GM08714 (cell line): Measurements from ENCODE around the gene ACADM.
"Not testable (repeated sequence)": the region's sequence is repeated elsewhere in the genome, so short reads cannot be mapped to it uniquely, and the experiment has no call there.

Experiments used
- H3K4me3 ChIP-seq: fragments of 200-500 bp; sonication (Bioruptor generic); 2 replicates; pipeline ENCODE4 v1.5.1; 2014; ENCODE audit warnings: mild to moderate bottlenecking, low read length, inconsistent platforms
- ZNF274 ChIP-seq: IDR thresholded peaks from 2 replicates; pipeline ENCODE4 v1.6.1; 2012; ENCODE audit warnings: mild to moderate bottlenecking, low read depth, low read length

The ACADM gene

DNA sequence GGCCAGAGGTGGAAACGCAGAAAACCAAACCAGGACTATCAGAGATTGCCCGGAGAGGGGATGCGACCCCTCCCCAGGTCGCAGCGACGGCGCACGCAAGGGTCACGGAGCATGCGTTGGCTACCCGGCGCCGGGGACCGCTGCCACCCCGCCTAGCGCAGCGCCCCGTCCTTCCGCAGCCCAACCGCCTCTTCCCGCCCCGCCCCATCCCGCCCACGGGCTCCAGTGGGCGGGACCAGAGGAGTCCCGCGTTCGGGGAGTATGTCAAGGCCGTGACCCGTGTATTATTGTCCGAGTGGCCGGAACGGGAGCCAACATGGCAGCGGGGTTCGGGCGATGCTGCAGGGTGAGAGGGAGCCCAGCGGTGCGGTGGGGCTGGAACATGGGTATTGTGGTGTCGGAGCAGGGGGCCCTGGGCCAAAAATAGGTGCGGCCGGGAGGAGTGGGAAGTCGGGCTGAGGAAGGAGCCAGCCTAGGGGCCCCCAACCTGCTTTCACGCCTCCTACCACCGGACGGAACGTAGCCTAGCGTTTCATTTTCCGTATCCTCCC is at the start of gene ACADM:
ACADM (plus strand) TSS at position 238 of the 551 bp plus-strand sequence; CDS start at position 317, 79 bp downstream.
- no peak for TF ChIP-seq ZNF274
- H3K4me3 ChIP-seq: peak within 1 kb of the TSS; percentile 92

GRCh38 chr1:75677443-75677842 is 47.1 kb upstream of the ACADM start:
- no peak for TF ChIP-seq ZNF274
- H3K4me3 ChIP-seq: no peak overlapping the region

DNA sequence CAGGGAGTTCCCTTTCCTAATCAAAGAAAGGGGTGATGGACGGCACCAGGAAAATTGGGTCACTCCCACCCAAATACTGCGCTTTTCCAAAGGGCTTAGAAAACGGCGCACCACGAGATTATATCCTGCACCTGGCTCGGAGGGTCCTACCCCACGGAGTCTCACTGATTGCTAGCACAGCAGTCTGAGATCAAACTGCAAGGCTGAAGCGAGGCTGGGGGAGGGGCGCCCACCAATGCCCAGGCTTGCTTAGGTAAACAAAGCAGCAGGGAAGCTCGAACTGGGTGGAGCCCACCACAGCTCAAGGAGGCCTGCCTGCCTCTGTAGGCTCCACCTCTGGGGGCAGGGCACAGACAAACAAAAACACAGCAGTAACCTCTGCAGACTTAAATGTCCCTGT is 46.5 kb upstream of the ACADM start:
- not testable (repeated sequence) for H3K4me3 ChIP-seq

DNA sequence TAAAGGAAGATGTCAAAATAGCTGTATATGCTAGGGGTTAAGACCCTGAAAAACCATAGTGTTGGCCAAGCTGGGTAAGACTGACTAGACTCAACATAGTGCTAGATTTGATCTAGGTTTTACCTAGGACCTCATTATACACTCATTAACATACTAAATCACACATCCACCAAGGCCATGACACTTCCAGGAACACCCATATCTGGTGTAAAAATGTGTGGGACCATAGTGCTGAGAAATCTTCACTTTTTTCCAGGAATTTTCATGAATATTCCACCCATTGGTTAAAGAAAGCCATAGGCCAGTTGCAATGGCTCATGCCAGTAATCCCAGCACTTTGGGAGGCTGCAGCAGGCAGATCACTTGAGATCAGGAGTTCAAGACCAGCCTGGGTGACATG is 34.0 kb upstream of the ACADM start:
- TF ChIP-seq ZNF274: no peak
- no peak overlapping the region for H3K4me3 ChIP-seq

GRCh38 chr1:75693551-75693950 is 31.0 kb upstream of the ACADM start:
- TF ChIP-seq ZNF274: no peak
- no peak overlapping the region for H3K4me3 ChIP-seq

DNA sequence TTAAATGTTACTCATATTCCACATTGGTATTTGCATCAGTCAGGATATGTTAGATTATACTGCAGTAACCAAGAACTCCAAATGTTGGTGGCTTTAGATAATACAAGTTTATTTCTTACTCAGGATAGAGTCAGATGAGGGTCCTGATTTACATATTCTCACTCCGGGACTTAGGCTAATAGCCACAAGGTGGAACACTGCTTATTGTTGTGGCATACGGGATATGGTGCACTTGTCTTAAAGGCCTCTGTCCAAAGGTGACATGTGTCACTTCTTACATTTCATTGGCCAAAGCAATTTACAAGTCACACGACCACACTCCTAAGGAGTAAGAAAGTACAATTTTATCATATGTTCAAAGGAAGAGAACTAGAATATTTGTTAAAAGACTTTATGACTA is 28.5 kb upstream of the ACADM start:
- H3K4me3 ChIP-seq: no peak overlapping the region
- no peak for TF ChIP-seq ZNF274

- TF ChIP-seq ZNF274: no peak
- H3K4me3 ChIP-seq: no peak overlapping the region
Measured at GRCh38 chr1:75707191-75707590, 17.3 kb upstream of the ACADM start.

GRCh38 chr1:75708910-75709309 is 15.6 kb upstream of the ACADM start:
- TF ChIP-seq ZNF274: no peak
- no peak overlapping the region for H3K4me3 ChIP-seq

DNA sequence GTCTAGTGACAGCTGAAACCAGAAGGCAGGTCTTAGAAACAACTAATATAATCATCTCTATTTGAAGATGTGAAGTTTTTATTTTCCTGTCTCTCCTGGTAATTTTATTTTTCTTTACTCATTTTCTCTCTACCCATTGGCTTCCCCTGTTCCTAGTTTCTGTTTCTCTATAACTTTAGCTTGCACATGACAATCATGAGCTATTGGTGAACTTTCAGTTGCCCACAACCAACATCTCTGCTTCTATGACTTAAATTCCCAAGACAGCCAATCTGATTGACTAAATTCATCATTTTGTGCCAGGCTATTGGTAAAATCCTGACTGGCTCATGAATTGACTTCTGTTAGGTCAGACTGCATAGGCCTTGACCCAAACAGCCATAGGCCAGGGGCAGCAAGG is 13.7 kb upstream of the ACADM start:
- no peak for TF ChIP-seq ZNF274
- no peak overlapping the region for H3K4me3 ChIP-seq

DNA sequence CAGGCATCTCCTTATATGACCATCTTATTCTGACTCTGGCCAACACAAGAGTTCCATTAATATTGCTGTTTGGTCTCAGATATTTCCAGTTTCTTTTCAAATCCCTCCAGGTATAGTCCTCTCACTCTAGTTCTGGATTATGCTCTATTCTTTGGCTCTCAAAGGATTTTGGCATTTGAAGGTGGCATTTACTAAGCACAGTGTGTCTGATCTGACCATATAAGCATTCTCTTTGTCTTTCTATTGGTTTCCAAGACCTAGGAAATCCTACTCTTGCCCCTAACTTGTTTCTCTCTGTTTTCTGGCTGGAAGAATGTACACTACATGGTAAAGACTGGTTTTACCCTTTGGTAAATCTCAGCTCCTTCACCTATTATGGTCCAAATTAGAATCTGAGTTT is 12.7 kb upstream of the ACADM start:
- TF ChIP-seq ZNF274: no peak
- no peak overlapping the region for H3K4me3 ChIP-seq

- TF ChIP-seq ZNF274: no peak
- no peak overlapping the region for H3K4me3 ChIP-seq
Measured at GRCh38 chr1:75712306-75712705, 12.2 kb upstream of the ACADM start.

DNA sequence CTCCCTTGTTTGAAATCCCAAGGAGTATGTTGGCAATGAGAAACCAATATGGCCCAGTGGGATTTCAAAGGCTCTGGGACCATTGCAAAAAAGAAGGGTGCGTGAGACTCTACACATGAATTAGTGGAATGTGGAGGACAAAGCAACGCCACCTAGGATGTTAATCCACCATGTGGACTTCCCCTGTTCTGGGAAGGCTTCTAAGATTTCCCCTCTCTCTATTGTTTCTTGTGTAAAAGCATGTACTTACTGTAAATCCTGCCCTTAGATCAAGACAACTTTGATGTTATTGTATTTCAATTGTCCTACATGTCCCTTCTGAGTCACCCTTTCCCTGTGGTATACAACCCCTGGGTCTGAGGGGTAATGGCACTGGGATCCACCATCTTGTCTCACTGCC is 4.7 kb upstream of the ACADM start:
- H3K4me3 ChIP-seq: no peak overlapping the region
- TF ChIP-seq ZNF274: no peak

DNA sequence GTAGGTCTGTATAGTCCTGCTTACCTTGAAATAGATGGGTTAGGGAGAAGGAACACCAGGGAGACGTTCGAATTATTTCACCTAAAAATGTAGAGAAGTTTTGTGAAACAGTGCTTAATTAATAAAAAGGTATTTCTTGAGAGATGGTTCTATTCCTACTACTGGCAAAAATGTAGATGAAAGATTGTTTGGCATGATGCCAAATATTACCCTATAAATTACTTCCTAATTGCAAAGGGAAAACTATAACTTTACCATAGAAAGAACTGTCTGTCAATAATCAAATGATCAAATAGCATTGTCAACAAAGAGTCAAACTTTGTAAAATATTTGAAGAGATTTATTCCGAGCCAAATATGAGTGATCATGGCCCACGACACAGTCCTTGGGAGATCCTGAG is 4.2 kb upstream of the ACADM start:
- no peak overlapping the region for H3K4me3 ChIP-seq
- TF ChIP-seq ZNF274: no peak

- H3K4me3 ChIP-seq: no peak overlapping the region
- no peak for TF ChIP-seq ZNF274
Measured at GRCh38 chr1:75720820-75721219, 3.7 kb upstream of the ACADM start.

- not testable (repeated sequence) for H3K4me3 ChIP-seq
Measured at GRCh38 chr1:75722246-75722645, 2.3 kb upstream of the ACADM start.

DNA sequence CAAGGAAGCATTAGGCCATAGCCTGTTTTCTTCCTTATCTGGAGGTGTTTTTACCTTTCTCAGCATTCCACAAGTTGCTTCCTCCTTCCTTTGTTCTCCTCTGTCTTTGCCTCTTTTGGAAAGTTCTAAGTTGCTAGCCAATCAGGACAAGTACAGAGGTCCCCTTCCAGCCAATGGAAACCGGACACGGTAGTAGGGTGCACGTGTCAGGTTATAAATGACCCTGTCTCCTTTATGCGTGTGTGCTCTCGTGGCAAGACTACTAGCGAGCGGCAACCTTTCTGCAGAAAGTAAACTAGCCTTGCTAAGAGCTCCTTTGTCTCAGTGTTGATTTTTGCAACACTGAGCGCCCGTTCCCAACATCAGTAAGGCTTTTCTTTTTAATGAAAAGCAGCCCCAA is 1.5 kb upstream of the ACADM start:
- H3K4me3 ChIP-seq: no peak overlapping the region

More for the DNA sequence above, 1.5 kb upstream of the ACADM start:
- no peak for TF ChIP-seq ZNF274
